HepG2 (cell line): Measurements from ENCODE around the gene MYEOV. TPM values are rescaled to one million over a fixed set of nuclear protein-coding genes. Genes with fewer than 3 reads are reported as not detected.
A peak's percentile ranks its signal among the peaks of the same experiment; 100 is the strongest.

Experiments
- AGO1 ChIP-seq: fragments of 200-400 bp; formaldehyde crosslinking; IDR thresholded peaks from 2 replicates; pipeline ENCODE4 v1.6.1; 2017; ENCODE audit warnings: mild to moderate bottlenecking, low read depth, low read length, moderate library complexity; ENCODE audit not compliant: poor library complexity, severe bottlenecking
- AHR ChIP-seq: IDR thresholded peaks from 2 replicates; pipeline ENCODE4 v1.6.1; 2018; ENCODE audit warnings: missing genetic modification reagents, missing compliant biosample characterization
- DPF2 ChIP-seq: sonication (generic); formaldehyde crosslinking; IDR thresholded peaks from 2 replicates; pipeline ENCODE4 v1.4.0; 2020; ENCODE audit warnings: mild to moderate bottlenecking, low read depth, missing genetic modification reagents, borderline replicate concordance
- EED ChIP-seq: sonication (generic); formaldehyde crosslinking; IDR thresholded peaks from 2 replicates; pipeline ENCODE4 v1.5.0; 2020; ENCODE audit warnings: mild to moderate bottlenecking, missing genetic modification reagents
- KDM1A ChIP-seq: IDR thresholded peaks from 2 replicates; pipeline ENCODE4 v1.6.1; 2016; ENCODE audit warnings: missing compliant biosample characterization
- MAFF ChIP-seq: IDR thresholded peaks from 2 replicates; pipeline ENCODE4 v1.6.1; 2011; ENCODE audit warnings: low read depth, low read length, improper control_type of control experiment
- PAX8 ChIP-seq: sonication (generic); formaldehyde crosslinking; IDR thresholded peaks from 2 replicates; pipeline ENCODE4 v1.8.0; 2022; ENCODE audit warnings: mild to moderate bottlenecking, missing genetic modification reagents, borderline replicate concordance
- RCOR2 ChIP-seq: IDR thresholded peaks from 2 replicates; pipeline ENCODE4 v1.6.1; 2016; ENCODE audit warnings: missing biosample characterization, missing genetic modification reagents
- SIN3A ChIP-seq: IDR thresholded peaks from 2 replicates; pipeline ENCODE4 v1.6.1; 2011; ENCODE audit warnings: low read depth, mild to moderate bottlenecking, control low read depth, low read length, borderline replicate concordance
- SOX6 ChIP-seq, 2 experiments: fragments of 450-650 bp in 1 of 2; sonication (generic) in 1 of 2; formaldehyde crosslinking in 1 of 2; IDR thresholded peaks; 2 replicates each; pipeline versions ENCODE4 v1.4.0 to v1.6.1; 2017 to 2020; ENCODE audit warnings: antibody characterized with exemption in 1 of 2, mild to moderate bottlenecking in 1 of 2, missing genetic modification reagents in 1 of 2
- SPEN ChIP-seq: sonication (generic); formaldehyde crosslinking; IDR thresholded peaks from 2 replicates; pipeline ENCODE4 v1.5.1; 2020; ENCODE audit warnings: low read depth, mild to moderate bottlenecking, missing genetic modification reagents
- YY1 ChIP-seq: IDR thresholded peaks from 2 replicates; pipeline ENCODE4 v1.6.1; 2011; ENCODE audit warnings: low read length, low read depth, moderate library complexity, mild to moderate bottlenecking; ENCODE audit not compliant: insufficient read depth, insufficient replicate concordance
- ZFY ChIP-seq: sonication (generic); formaldehyde crosslinking; IDR thresholded peaks from 2 replicates; pipeline ENCODE4 v1.4.0; 2020; ENCODE audit warnings: missing genetic modification reagents
- ZNF230 ChIP-seq: sonication (generic); formaldehyde crosslinking; IDR thresholded peaks from 2 replicates; pipeline ENCODE4 v1.4.0; 2020; ENCODE audit warnings: mild to moderate bottlenecking, missing genetic modification reagents
- ZNF556 ChIP-seq: sonication (generic); formaldehyde crosslinking; IDR thresholded peaks from 2 replicates; pipeline ENCODE4 v1.4.0; 2020; ENCODE audit warnings: mild to moderate bottlenecking, missing genetic modification reagents, borderline replicate concordance
- ZNF891 ChIP-seq: sonication (generic); formaldehyde crosslinking; IDR thresholded peaks from 2 replicates; pipeline ENCODE4 v1.5.0; 2020; ENCODE audit warnings: mild to moderate bottlenecking, missing genetic modification reagents
- polyA plus RNA-seq, 8 experiments: library from polyadenylated mRNA; depleted of rRNA in 3 of 8; stranded (reverse) in 7 of 8; unstranded in 1 of 8; fragments of >200 nt; fragmentation: Illumina TruSeq in 4 of 8; extraction: Trizol in 4 of 8; gene quantifications; 2 replicates each; pipeline versions ENCODE4 v1.2.1 to v1.2.3, GENCODE V29; 2011 to 2016; ENCODE audit warnings: low read depth in 4 of 8, missing spikeins in 1 of 8, mixed read lengths in 1 of 8; ENCODE audit not compliant: insufficient read depth in 1 of 8
- total RNA-seq, 5 experiments: library from RNA; depleted of rRNA; stranded (reverse); fragments of >200 nt; fragmentation: Illumina TruSeq; extraction: Trizol; gene quantifications; 2 replicates each; pipeline ENCODE4 v1.2.3, GENCODE V29; 2016; ENCODE audit warnings: low read depth in 1 of 5
- TF ChIP-seq, protein P1 (sequence below): IDR thresholded peaks from 2 replicates; pipeline ENCODE4 v1.6.1; 2012; ENCODE audit warnings: low read length, improper control_type of control experiment
- TF ChIP-seq, protein P2 (sequence below): sonication (generic); formaldehyde crosslinking; IDR thresholded peaks from 2 replicates; pipeline ENCODE4 v1.4.0; 2020; ENCODE audit warnings: missing genetic modification reagents
- TF ChIP-seq, protein P3 (sequence below): IDR thresholded peaks from 2 replicates; pipeline ENCODE4 v1.4.0; 2020; ENCODE audit warnings: mild to moderate bottlenecking, missing genetic modification reagents
- TF ChIP-seq, protein P4 (sequence below): sonication (generic); formaldehyde crosslinking; IDR thresholded peaks from 2 replicates; pipeline ENCODE4 v1.4.0; 2020; ENCODE audit warnings: missing genetic modification reagents, mild to moderate bottlenecking, borderline replicate concordance

The MYEOV gene
- total and polyA plus RNA-seq, 2 of the 13 experiments (the other 11 are each of a cell fraction or from before 2014, with no cell fraction given) = 0.33 to 1.8 TPM

DNA sequence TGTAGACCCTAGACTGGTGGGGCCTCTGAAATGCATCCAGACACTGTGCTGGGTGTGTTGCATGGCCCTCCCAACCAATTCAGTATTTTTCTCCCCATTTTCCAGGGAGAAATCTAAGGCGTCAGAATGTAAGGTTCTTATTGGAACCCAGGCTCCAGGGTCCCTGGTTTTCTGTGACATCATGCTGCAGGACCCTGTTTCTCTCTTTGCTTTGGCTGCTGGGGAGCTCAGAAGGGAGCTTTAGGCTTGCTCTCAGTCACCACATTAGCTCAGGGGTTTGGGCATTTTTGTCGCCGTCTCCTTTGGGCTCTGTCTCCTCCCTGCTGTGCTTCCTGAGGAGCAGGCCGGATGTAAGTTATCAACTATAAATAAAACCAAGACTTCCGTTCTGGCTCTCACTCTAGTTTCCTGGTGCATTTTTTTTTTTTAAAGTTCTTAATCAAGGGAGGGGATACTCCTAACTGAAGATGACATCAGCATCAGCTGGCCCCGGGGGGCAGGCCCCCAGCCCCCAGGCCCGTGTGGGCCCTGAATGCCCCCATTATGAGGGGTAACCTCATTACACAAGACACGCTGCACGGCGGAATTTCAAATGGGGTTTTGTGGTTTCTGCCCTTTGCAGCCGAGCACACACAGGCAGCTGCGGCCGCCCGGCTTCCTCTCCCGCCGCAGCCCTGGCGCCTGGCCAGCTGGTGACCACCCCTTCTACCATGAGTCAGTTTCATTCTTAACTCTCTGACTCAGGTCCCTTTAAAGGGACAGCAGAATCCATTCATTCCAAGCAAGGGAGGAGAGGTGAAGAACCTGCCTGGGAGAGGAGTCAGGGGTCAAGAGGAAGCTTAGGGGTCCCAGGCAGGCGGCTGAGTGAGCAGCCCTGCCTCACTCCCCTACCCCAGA lies 3.2 kb downstream of the MYEOV start (continued):
- TF ChIP-seq ZFY (CRISPR knock-in tag) (peak; percentile 29; the same call in 1 of the 2 replicates), AGO1 (no peak), ZNF230 (CRISPR knock-in tag) (no peak), ZNF891 (no peak), EED (no peak), KDM1A (CRISPR knock-in tag) (no peak), RCOR2 (CRISPR knock-in tag) (peak; percentile 17; the same call in 1 of the 2 replicates), PAX8 (CRISPR knock-in tag) (no peak), AHR (no peak), ZNF556 (CRISPR knock-in tag) (no peak), MAFF (no peak), SPEN (CRISPR knock-in tag) (no peak), DPF2 (CRISPR knock-in tag) (no peak), SIN3A (0 out of 2 replicates have a peak, but pooled peaks have one; percentile 31), SOX6 (IDR thresholded peaks at IDR 0.05) (no peak), SOX6 (CRISPR knock-in tag; IDR thresholded peaks at IDR 0.05) (no peak), YY1 (peak; percentile 15)
- TF ChIP-seq, protein P1, sequence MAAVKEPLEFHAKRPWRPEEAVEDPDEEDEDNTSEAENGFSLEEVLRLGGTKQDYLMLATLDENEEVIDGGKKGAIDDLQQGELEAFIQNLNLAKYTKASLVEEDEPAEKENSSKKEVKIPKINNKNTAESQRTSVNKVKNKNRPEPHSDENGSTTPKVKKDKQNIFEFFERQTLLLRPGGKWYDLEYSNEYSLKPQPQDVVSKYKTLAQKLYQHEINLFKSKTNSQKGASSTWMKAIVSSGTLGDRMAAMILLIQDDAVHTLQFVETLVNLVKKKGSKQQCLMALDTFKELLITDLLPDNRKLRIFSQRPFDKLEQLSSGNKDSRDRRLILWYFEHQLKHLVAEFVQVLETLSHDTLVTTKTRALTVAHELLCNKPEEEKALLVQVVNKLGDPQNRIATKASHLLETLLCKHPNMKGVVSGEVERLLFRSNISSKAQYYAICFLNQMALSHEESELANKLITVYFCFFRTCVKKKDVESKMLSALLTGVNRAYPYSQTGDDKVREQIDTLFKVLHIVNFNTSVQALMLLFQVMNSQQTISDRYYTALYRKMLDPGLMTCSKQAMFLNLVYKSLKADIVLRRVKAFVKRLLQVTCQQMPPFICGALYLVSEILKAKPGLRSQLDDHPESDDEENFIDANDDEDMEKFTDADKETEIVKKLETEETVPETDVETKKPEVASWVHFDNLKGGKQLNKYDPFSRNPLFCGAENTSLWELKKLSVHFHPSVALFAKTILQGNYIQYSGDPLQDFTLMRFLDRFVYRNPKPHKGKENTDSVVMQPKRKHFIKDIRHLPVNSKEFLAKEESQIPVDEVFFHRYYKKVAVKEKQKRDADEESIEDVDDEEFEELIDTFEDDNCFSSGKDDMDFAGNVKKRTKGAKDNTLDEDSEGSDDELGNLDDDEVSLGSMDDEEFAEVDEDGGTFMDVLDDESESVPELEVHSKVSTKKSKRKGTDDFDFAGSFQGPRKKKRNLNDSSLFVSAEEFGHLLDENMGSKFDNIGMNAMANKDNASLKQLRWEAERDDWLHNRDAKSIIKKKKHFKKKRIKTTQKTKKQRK = no peak
- TF ChIP-seq, protein P2, sequence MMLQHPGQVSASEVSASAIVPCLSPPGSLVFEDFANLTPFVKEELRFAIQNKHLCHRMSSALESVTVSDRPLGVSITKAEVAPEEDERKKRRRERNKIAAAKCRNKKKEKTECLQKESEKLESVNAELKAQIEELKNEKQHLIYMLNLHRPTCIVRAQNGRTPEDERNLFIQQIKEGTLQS (CRISPR knock-in tag) = peak; percentile 72
- TF ChIP-seq, protein P3, sequence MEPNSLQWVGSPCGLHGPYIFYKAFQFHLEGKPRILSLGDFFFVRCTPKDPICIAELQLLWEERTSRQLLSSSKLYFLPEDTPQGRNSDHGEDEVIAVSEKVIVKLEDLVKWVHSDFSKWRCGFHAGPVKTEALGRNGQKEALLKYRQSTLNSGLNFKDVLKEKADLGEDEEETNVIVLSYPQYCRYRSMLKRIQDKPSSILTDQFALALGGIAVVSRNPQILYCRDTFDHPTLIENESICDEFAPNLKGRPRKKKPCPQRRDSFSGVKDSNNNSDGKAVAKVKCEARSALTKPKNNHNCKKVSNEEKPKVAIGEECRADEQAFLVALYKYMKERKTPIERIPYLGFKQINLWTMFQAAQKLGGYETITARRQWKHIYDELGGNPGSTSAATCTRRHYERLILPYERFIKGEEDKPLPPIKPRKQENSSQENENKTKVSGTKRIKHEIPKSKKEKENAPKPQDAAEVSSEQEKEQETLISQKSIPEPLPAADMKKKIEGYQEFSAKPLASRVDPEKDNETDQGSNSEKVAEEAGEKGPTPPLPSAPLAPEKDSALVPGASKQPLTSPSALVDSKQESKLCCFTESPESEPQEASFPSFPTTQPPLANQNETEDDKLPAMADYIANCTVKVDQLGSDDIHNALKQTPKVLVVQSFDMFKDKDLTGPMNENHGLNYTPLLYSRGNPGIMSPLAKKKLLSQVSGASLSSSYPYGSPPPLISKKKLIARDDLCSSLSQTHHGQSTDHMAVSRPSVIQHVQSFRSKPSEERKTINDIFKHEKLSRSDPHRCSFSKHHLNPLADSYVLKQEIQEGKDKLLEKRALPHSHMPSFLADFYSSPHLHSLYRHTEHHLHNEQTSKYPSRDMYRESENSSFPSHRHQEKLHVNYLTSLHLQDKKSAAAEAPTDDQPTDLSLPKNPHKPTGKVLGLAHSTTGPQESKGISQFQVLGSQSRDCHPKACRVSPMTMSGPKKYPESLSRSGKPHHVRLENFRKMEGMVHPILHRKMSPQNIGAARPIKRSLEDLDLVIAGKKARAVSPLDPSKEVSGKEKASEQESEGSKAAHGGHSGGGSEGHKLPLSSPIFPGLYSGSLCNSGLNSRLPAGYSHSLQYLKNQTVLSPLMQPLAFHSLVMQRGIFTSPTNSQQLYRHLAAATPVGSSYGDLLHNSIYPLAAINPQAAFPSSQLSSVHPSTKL (CRISPR knock-in tag) = peak; percentile 74
- TF ChIP-seq, protein P4, sequence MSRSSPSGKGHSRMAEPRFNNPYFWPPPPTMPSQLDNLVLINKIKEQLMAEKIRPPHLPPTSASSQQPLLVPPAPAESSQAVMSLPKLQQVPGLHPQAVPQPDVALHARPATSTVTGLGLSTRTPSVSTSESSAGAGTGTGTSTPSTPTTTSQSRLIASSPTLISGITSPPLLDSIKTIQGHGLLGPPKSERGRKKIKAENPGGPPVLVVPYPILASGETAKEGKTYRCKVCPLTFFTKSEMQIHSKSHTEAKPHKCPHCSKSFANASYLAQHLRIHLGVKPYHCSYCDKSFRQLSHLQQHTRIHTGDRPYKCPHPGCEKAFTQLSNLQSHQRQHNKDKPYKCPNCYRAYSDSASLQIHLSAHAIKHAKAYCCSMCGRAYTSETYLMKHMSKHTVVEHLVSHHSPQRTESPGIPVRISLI (CRISPR knock-in tag) = no peak
